ENCODE data around the gene PPFIA1. TPM values are rescaled to one million over a fixed set of nuclear protein-coding genes. Genes with fewer than 3 reads are reported as not detected.

PPFIA1 gene
- total and polyA plus RNA-seq, 4 donors = 27.5 to 85.0 (median 43.5) TPM

GRCh38 chr11:70268526-70268925 is 2.0 kb upstream of the PPFIA1 start:
- no peak for TF ChIP-seq CTCF (IDR thresholded peaks at IDR 0.05; ENCODE audit: control extremely low read depth, extremely low read depth)
- 87 to 90% methylated on average over 10 of the region's 10 CpGs for WGBS, 2 donors
- Histone ChIP-seq H3K9me3 (ENCODE audit: control insufficient read depth in 4 of 4, insufficient read depth in 3 of 4, low read length in 3 of 4) (no peaks in the 10 kb centered on the region), H3K4me1 (ENCODE audit: control insufficient read depth in 5 of 5, insufficient read depth in 5 of 5, low read length in 5 of 5) (peaks cover 4 to 9% (median 5%) of the 10 kb centered on the region in 5 donors), H3K36me3 (ENCODE audit: control insufficient read depth in 4 of 4, insufficient read depth in 4 of 4, low read length in 4 of 4) (peaks cover 0 to 5% (median 4%) of the 10 kb centered on the region in 4 donors), H3K27me3 (ENCODE audit: control insufficient read depth in 3 of 3, insufficient read depth in 3 of 3, low read length in 2 of 3) (peaks cover 0 to 3% (median 0%) of the 10 kb centered on the region in 3 donors), H3K27ac (ENCODE audit: low read depth in 1 of 2, low read length in 1 of 2) (no peak overlapping the region), H3K4me3 (no peak overlapping the region), H3K9ac (ENCODE audit: insufficient read depth in 1 of 2, low read length in 2 of 2) (no peak overlapping the region)
- DNase-seq (no peak), ATAC-seq (ENCODE audit: insufficient read depth, low FRiP score) (no peak)

- H3K36me3 ChIP-seq (ENCODE audit: control insufficient read depth in 4 of 4, insufficient read depth in 4 of 4, low read length in 4 of 4) = peaks cover 8 to 18% (median 13%) of the 10 kb centered on the region in 4 donors
- ATAC-seq (ENCODE audit: insufficient read depth, low FRiP score) (peak; percentile 3), DNase-seq (peak; percentile 37 to 59 (median 49))
- peaks cover 4 to 9% (median 6%) of the 10 kb centered on the region in 5 donors for H3K4me1 ChIP-seq (ENCODE audit: control insufficient read depth in 5 of 5, insufficient read depth in 5 of 5, low read length in 5 of 5)
- peaks cover 0 to 3% (median 0%) of the 10 kb centered on the region in 3 donors for H3K27me3 ChIP-seq (ENCODE audit: control insufficient read depth in 3 of 3, insufficient read depth in 3 of 3, low read length in 2 of 3)
- H3K4me3 ChIP-seq = peak overlapping the region; percentile 92
- WGBS, 2 donors = 1% methylated on average over 53 to 75 of the region's 75 CpGs
- H3K9ac ChIP-seq (ENCODE audit: insufficient read depth in 1 of 2, low read length in 2 of 2) = peak overlapping the region in 1 of 2 donors; percentile 83
- peak overlapping the region; percentile 96 to 97 for H3K27ac ChIP-seq (ENCODE audit: low read depth in 1 of 2, low read length in 1 of 2)
- no peak for TF ChIP-seq CTCF (IDR thresholded peaks at IDR 0.05; ENCODE audit: control extremely low read depth, extremely low read depth)
- H3K9me3 ChIP-seq (ENCODE audit: control insufficient read depth in 4 of 4, insufficient read depth in 3 of 4, low read length in 3 of 4) = peaks cover 0 to 2% (median 0%) of the 10 kb centered on the region in 4 donors
These were observed 573 bp downstream of the PPFIA1 start for GRCh38 chr11:70270877-70271648.

GRCh38 chr11:70271649-70271953 is 1.1 kb downstream of the PPFIA1 start:
- DNase-seq = no peak
- Histone ChIP-seq H3K9ac (ENCODE audit: insufficient read depth in 1 of 2, low read length in 2 of 2) (peak overlapping the region in 1 of 2 donors; percentile 83), H3K27me3 (ENCODE audit: control insufficient read depth in 3 of 3, insufficient read depth in 3 of 3, low read length in 2 of 3) (peaks cover 0 to 3% (median 0%) of the 10 kb centered on the region in 3 donors), H3K36me3 (ENCODE audit: control insufficient read depth in 4 of 4, insufficient read depth in 4 of 4, low read length in 4 of 4) (peaks cover 8 to 19% (median 13%) of the 10 kb centered on the region in 4 donors), H3K9me3 (ENCODE audit: control insufficient read depth in 4 of 4, insufficient read depth in 3 of 4, low read length in 3 of 4) (peaks cover 0 to 2% (median 0%) of the 10 kb centered on the region in 4 donors), H3K4me1 (ENCODE audit: control insufficient read depth in 5 of 5, insufficient read depth in 5 of 5, low read length in 5 of 5) (peaks cover 4 to 9% (median 6%) of the 10 kb centered on the region in 5 donors), H3K4me3 (peak overlapping the region; percentile 92), H3K27ac (ENCODE audit: low read depth in 1 of 2, low read length in 1 of 2) (peak overlapping the region in 1 of 2 donors; percentile 96)
- no peak for ATAC-seq (ENCODE audit: insufficient read depth, low FRiP score)
- TF ChIP-seq CTCF (IDR thresholded peaks at IDR 0.05; ENCODE audit: control extremely low read depth, extremely low read depth) = no peak
- 5 to 11% methylated on average over 2 of the region's 2 CpGs for WGBS, 2 donors

All from lung (tissue), 12 donors.